ENCODE measurements around the gene CFAP61. TPM values are rescaled to one million over a fixed set of nuclear protein-coding genes. Genes with fewer than 3 reads are reported as not detected.

CFAP61 gene
- total and polyA plus RNA-seq, 2 experiments from 2014 or later = 0.21 TPM; not detected in 1

DNA sequence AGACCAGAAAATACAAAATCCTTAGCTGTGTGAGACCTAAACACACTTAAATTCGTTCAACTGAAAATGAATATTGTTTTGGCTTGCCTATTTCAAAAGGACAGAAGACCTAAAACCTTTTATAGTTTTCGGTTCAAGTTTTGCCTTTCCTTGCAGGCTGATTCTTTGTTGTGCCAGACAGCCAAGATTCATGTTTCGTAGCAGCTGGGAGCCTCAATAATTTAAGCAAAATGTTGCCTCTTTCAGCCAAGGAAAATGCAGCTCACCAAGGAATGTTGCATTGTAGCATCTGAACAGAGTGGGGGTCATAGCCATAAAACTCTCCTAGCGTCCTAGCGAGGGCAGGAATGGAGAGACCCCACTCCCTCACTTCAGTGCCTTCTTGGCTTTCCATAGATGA lies 223.3 kb downstream of the CFAP61 start (continued):
- TF ChIP-seq, protein P1, sequence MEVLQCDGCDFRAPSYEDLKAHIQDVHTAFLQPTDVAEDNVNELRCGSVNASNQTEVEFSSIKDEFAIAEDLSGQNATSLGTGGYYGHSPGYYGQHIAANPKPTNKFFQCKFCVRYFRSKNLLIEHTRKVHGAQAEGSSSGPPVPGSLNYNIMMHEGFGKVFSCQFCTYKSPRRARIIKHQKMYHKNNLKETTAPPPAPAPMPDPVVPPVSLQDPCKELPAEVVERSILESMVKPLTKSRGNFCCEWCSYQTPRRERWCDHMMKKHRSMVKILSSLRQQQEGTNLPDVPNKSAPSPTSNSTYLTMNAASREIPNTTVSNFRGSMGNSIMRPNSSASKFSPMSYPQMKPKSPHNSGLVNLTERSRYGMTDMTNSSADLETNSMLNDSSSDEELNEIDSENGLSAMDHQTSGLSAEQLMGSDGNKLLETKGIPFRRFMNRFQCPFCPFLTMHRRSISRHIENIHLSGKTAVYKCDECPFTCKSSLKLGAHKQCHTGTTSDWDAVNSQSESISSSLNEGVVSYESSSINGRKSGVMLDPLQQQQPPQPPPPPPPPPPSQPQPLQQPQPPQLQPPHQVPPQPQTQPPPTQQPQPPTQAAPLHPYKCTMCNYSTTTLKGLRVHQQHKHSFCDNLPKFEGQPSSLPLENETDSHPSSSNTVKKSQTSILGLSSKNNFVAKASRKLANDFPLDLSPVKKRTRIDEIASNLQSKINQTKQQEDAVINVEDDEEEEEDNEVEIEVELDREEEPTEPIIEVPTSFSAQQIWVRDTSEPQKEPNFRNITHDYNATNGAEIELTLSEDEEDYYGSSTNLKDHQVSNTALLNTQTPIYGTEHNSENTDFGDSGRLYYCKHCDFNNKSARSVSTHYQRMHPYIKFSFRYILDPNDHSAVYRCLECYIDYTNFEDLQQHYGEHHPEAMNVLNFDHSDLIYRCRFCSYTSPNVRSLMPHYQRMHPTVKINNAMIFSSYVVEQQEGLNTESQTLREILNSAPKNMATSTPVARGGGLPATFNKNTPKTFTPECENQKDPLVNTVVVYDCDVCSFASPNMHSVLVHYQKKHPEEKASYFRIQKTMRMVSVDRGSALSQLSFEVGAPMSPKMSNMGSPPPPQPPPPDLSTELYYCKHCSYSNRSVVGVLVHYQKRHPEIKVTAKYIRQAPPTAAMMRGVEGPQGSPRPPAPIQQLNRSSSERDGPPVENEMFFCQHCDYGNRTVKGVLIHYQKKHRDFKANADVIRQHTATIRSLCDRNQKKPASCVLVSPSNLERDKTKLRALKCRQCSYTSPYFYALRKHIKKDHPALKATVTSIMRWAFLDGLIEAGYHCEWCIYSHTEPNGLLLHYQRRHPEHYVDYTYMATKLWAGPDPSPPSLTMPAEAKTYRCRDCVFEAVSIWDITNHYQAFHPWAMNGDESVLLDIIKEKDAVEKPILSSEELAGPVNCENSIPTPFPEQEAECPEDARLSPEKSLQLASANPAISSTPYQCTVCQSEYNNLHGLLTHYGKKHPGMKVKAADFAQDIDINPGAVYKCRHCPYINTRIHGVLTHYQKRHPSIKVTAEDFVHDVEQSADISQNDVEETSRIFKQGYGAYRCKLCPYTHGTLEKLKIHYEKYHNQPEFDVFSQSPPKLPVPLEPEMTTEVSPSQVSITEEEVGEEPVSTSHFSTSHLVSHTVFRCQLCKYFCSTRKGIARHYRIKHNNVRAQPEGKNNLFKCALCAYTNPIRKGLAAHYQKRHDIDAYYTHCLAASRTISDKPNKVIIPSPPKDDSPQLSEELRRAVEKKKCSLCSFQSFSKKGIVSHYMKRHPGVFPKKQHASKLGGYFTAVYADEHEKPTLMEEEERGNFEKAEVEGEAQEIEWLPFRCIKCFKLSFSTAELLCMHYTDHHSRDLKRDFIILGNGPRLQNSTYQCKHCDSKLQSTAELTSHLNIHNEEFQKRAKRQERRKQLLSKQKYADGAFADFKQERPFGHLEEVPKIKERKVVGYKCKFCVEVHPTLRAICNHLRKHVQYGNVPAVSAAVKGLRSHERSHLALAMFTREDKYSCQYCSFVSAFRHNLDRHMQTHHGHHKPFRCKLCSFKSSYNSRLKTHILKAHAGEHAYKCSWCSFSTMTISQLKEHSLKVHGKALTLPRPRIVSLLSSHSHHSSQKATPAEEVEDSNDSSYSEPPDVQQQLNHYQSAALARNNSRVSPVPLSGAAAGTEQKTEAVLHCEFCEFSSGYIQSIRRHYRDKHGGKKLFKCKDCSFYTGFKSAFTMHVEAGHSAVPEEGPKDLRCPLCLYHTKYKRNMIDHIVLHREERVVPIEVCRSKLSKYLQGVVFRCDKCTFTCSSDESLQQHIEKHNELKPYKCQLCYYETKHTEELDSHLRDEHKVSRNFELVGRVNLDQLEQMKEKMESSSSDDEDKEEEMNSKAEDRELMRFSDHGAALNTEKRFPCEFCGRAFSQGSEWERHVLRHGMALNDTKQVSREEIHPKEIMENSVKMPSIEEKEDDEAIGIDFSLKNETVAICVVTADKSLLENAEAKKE (CRISPR knock-in tag; IDR thresholded peaks at IDR 0.05) = no peak
- TF ChIP-seq POLR2AphosphoS5 (IDR thresholded peaks at IDR 0.05; ENCODE audit: low read depth) = no peak
- no peak for TF ChIP-seq NANOG (IDR thresholded peaks at IDR 0.05; ENCODE audit: borderline replicate concordance)
- TF ChIP-seq, protein P2, sequence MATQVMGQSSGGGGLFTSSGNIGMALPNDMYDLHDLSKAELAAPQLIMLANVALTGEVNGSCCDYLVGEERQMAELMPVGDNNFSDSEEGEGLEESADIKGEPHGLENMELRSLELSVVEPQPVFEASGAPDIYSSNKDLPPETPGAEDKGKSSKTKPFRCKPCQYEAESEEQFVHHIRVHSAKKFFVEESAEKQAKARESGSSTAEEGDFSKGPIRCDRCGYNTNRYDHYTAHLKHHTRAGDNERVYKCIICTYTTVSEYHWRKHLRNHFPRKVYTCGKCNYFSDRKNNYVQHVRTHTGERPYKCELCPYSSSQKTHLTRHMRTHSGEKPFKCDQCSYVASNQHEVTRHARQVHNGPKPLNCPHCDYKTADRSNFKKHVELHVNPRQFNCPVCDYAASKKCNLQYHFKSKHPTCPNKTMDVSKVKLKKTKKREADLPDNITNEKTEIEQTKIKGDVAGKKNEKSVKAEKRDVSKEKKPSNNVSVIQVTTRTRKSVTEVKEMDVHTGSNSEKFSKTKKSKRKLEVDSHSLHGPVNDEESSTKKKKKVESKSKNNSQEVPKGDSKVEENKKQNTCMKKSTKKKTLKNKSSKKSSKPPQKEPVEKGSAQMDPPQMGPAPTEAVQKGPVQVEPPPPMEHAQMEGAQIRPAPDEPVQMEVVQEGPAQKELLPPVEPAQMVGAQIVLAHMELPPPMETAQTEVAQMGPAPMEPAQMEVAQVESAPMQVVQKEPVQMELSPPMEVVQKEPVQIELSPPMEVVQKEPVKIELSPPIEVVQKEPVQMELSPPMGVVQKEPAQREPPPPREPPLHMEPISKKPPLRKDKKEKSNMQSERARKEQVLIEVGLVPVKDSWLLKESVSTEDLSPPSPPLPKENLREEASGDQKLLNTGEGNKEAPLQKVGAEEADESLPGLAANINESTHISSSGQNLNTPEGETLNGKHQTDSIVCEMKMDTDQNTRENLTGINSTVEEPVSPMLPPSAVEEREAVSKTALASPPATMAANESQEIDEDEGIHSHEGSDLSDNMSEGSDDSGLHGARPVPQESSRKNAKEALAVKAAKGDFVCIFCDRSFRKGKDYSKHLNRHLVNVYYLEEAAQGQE (IDR thresholded peaks at IDR 0.05; ENCODE audit: unreplicated experiment) = no peak
- TF ChIP-seq, protein P3, sequence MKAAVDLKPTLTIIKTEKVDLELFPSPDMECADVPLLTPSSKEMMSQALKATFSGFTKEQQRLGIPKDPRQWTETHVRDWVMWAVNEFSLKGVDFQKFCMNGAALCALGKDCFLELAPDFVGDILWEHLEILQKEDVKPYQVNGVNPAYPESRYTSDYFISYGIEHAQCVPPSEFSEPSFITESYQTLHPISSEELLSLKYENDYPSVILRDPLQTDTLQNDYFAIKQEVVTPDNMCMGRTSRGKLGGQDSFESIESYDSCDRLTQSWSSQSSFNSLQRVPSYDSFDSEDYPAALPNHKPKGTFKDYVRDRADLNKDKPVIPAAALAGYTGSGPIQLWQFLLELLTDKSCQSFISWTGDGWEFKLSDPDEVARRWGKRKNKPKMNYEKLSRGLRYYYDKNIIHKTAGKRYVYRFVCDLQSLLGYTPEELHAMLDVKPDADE (IDR thresholded peaks at IDR 0.05) = no peak
- TF ChIP-seq EZH2 (IDR thresholded peaks at IDR 0.05; ENCODE audit: low read depth, unreplicated experiment) = no peak
- TF ChIP-seq ZNF114 (CRISPR knock-in tag; IDR thresholded peaks at IDR 0.05) = no peak
- no peak for TF ChIP-seq STAT1 (IDR thresholded peaks at IDR 0.05; ENCODE audit: unreplicated experiment)
- no peak for TF ChIP-seq JUNB (IDR thresholded peaks at IDR 0.05; ENCODE audit: unreplicated experiment)

All from GM23338 (cell line).